Sigmoid colon (tissue), 7 donors: ENCODE measurements around the gene TMCO2. TPM values are rescaled to one million over a fixed set of nuclear protein-coding genes. Genes with fewer than 3 reads are reported as not detected.

Experiments used
- DNase-seq: peaks from one replicate; pipeline ENCODE4 v3.0.0-alpha.2; 2019
- H3K27ac ChIP-seq, 4 donors: fragments of 200-600 bp; sonication (generic); one replicate each; pipeline ENCODE4 v1.5.1; 2016 to 2019; ENCODE audit warnings: mild to moderate bottlenecking in 1 of 4
- H3K27me3 ChIP-seq, 3 donors: fragments of 200-600 bp; sonication (generic); one replicate each; pipeline ENCODE4 v1.5.1; 2019; ENCODE audit warnings: mild to moderate bottlenecking in 1 of 3
- H3K36me3 ChIP-seq, 4 donors: fragments of 200-600 bp; sonication (generic); one replicate each; pipeline ENCODE4 v1.5.1; 2016 to 2019
- H3K4me1 ChIP-seq, 4 donors: fragments of 200-600 bp; sonication (generic); one replicate each; pipeline ENCODE4 v1.5.1; 2017 to 2019
- H3K4me3 ChIP-seq, 4 donors: fragments of 200-600 bp; sonication (generic); one replicate each; pipeline ENCODE4 v1.5.1; 2017 to 2019; ENCODE audit warnings: mild to moderate bottlenecking in 2 of 4, moderate library complexity in 1 of 4
- H3K9me3 ChIP-seq, 4 donors: fragments of 200-600 bp in 3 of 4; sonication (generic) in 3 of 4; one replicate each; pipeline versions ENCODE4 v1.5.1 to v1.6.1; 2013 to 2019
- CTCF ChIP-seq, 4 experiments: fragments of 450-650 bp in 3 of 4; fragments of 200-600 bp in 1 of 4; IDR thresholded peaks; one replicate each; pipeline ENCODE4 v1.5.1; 2016 to 2019; ENCODE audit warnings: antibody characterized with exemption in 4 of 4, mild to moderate bottlenecking in 3 of 4, moderate library complexity in 2 of 4
- EP300 ChIP-seq, 4 donors: sonication (generic); formaldehyde crosslinking; IDR thresholded peaks; one replicate each; pipeline ENCODE4 v1.6.1; 2017; ENCODE audit warnings: antibody characterized with exemption in 4 of 4
- POLR2A ChIP-seq, 2 donors: fragments of 450-650 bp; IDR thresholded peaks; one replicate each; pipeline ENCODE4 v1.6.1; 2016; ENCODE audit warnings: antibody characterized with exemption in 2 of 2, mild to moderate bottlenecking in 2 of 2, moderate library complexity in 2 of 2
- POLR2AphosphoS5 ChIP-seq, 4 donors: sonication (generic); formaldehyde crosslinking; IDR thresholded peaks; one replicate each; pipeline ENCODE4 v1.6.1; 2017; ENCODE audit warnings: antibody characterized with exemption in 4 of 4
- WGBS, 2 donors: extraction: QIAGEN DNeasy Blood & Tissue Kit; methylation state at CpG; one replicate each; pipeline ENCODE4 v1.1.7; 2013; 5-methylcytosine and 5-hydroxymethylcytosine counted together
- intact Hi-C: fragments of 100-400 bp; cut with DNase I; formaldehyde crosslinking; loops from one replicate; pipeline ENCODE4 v1.15.1; 2023
- polyA plus RNA-seq, 3 donors: library from polyadenylated mRNA; stranded (reverse); fragments of 200-250 nt; gene quantifications; one replicate each; pipeline ENCODE4 v1.2.3, GENCODE V29; 2013
- total RNA-seq, 4 donors: library from RNA; depleted of rRNA; stranded (reverse); fragments of >200 nt; gene quantifications; one replicate each; pipeline ENCODE4 v1.1.0, GENCODE V29; 2016
- donor health status: healthy with polysubstance abuse.
- donor health status: Bipolar disorder and iron deficiency.
- donor health status: healthy.

TMCO2 gene
- total and polyA plus RNA-seq, 7 donors: not detected

DNA sequence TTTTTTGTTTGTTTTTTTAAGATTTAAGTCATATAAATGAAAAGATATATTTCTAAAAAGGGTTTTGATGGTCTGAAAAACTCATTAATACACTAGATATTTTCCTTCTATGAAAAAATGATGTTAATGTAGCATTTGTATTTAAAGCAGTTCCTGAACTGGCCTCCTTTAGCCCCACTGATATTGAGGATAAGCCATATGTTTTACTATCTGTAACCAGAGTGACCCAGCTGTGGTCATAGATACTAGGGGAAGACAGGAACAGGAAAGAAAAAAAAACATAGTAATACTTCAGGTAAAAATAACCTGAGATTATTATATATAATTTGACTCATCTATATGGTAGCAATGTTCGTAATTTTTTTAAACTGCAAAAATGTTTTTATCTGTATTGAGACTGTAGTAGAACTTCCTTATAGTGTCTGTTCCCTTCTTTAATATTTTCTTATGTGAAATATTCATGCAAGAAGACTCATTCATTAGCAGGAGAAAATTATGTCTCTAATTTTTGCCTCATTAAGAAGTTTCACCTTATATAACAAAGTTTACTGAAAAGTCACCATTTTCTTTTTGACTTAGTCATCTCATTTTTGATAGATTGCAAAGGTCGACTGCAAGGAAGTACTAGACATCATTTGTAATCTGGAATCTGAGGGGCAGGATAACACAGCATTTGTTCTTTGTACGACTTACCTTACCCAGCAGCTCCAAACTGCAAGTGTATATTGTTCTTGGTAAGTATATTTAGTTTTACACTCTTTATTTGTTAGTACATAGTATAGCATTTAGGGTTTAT, 25.6 kb upstream of the TMCO2 start:
- H3K27ac ChIP-seq: no peak overlapping the region
- no peak for TF ChIP-seq POLR2AphosphoS5 (IDR thresholded peaks at IDR 0.05)
- TF ChIP-seq POLR2A (IDR thresholded peaks at IDR 0.05): no peak
- no peak for TF ChIP-seq EP300 (IDR thresholded peaks at IDR 0.05)
- TF ChIP-seq CTCF (IDR thresholded peaks at IDR 0.05): no peak
- no peaks in the 10 kb centered on the region for H3K4me1 ChIP-seq
- peaks cover 0 to 28% (median 0%) of the 10 kb centered on the region in 4 donors for H3K36me3 ChIP-seq
- DNase-seq: no peak
- intact Hi-C loops: no loop called here
- no peaks in the 10 kb centered on the region for H3K9me3 ChIP-seq
- no peak overlapping the region for H3K4me3 ChIP-seq
- WGBS, 2 donors: 83 to 84% methylated on average over 3 of the region's 3 CpGs
- H3K27me3 ChIP-seq: no peaks in the 10 kb centered on the region

DNA sequence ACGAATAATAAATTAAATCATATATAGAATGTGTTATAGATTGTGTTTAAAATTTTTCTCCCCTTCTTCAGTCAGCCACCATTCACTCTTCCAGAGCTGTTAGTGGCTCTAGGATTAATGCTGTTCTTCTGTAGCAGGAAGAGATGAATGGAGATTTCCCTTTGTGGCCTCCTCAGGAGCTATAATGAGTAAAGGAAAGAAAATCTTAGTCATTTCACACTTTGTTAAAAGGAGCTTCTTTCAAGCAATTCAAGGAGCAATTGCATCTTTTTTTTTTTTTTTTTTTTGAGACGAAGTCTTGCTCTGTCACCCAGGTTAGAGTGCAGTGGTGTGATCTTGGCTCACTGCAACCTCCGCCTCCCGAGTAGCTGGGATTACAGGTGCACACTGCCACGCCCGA, 23.7 kb upstream of the TMCO2 start:
- no peak for DNase-seq
- intact Hi-C loops: no loop called here
- H3K27me3 ChIP-seq: no peaks in the 10 kb centered on the region
- no peak overlapping the region for H3K27ac ChIP-seq
- no peaks in the 10 kb centered on the region for H3K9me3 ChIP-seq
- H3K4me3 ChIP-seq: no peak overlapping the region
- WGBS, 2 donors: 86 to 87% methylated on average over 6 of the region's 6 CpGs
- TF ChIP-seq EP300 (IDR thresholded peaks at IDR 0.05): no peak
- no peak for TF ChIP-seq CTCF (IDR thresholded peaks at IDR 0.05)
- TF ChIP-seq POLR2A (IDR thresholded peaks at IDR 0.05): no peak
- TF ChIP-seq POLR2AphosphoS5 (IDR thresholded peaks at IDR 0.05): no peak
- H3K36me3 ChIP-seq: peaks cover 0 to 23% (median 0%) of the 10 kb centered on the region in 4 donors
- no peaks in the 10 kb centered on the region for H3K4me1 ChIP-seq

DNA sequence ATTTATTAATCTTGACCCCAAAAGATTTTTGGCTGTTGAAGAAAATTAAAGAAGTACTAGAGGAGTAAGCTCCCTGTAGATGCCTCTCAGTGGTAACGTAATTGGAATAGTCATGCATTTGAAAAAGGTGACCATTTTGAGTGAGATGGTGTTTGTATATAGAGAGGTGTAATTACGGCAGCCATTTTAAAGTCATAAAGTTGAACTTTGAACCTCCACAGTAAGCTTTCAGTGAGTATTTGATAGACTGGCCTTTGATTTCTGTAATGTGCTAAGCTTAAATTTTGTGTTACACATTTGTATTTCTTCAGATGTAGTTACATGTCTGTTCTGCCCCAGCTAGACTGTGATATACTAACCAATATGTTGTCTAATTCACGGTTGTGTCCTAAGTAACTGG, 21.5 kb upstream of the TMCO2 start:
- peaks cover 0 to 23% (median 0%) of the 10 kb centered on the region in 4 donors for H3K36me3 ChIP-seq
- no peaks in the 10 kb centered on the region for H3K9me3 ChIP-seq
- no peaks in the 10 kb centered on the region for H3K4me1 ChIP-seq
- TF ChIP-seq EP300 (IDR thresholded peaks at IDR 0.05) (no peak), POLR2AphosphoS5 (IDR thresholded peaks at IDR 0.05) (no peak)
- 21 to 64% methylated on average over 3 of the region's 3 CpGs for WGBS, 2 donors
- H3K4me3 ChIP-seq: no peak overlapping the region
- DNase-seq: no peak
- no peaks in the 10 kb centered on the region for H3K27me3 ChIP-seq
- intact Hi-C loops: no loop called here
- H3K27ac ChIP-seq: no peak overlapping the region

GRCh38 chr1:40232444-40232843, 15.3 kb upstream of the TMCO2 start:
- H3K4me1 ChIP-seq: no peaks in the 10 kb centered on the region
- no peak overlapping the region for H3K27ac ChIP-seq
- TF ChIP-seq EP300 (IDR thresholded peaks at IDR 0.05): no peak
- TF ChIP-seq POLR2AphosphoS5 (IDR thresholded peaks at IDR 0.05): no peak
- TF ChIP-seq CTCF (IDR thresholded peaks at IDR 0.05): no peak
- TF ChIP-seq POLR2A (IDR thresholded peaks at IDR 0.05): no peak
- H3K27me3 ChIP-seq: no peaks in the 10 kb centered on the region
- H3K4me3 ChIP-seq: no peak overlapping the region
- intact Hi-C loops: no loop called here
- H3K36me3 ChIP-seq: peaks cover 0 to 62% (median 28%) of the 10 kb centered on the region in 4 donors
- DNase-seq: no peak
- 69 to 90% methylated on average over 4 of the region's 4 CpGs for WGBS, 2 donors
- no peaks in the 10 kb centered on the region for H3K9me3 ChIP-seq

- intact Hi-C loops: no loop called here
- 99 to 100% methylated on average over 1 of the region's 1 CpG for WGBS, 2 donors
- Histone ChIP-seq H3K4me3 (no peak overlapping the region), H3K9me3 (no peaks in the 10 kb centered on the region), H3K4me1 (no peaks in the 10 kb centered on the region), H3K36me3 (peaks cover 0 to 50% (median 22%) of the 10 kb centered on the region in 4 donors), H3K27ac (no peak overlapping the region), H3K27me3 (no peaks in the 10 kb centered on the region)
- no peak for TF ChIP-seq CTCF (IDR thresholded peaks at IDR 0.05)
- TF ChIP-seq EP300 (IDR thresholded peaks at IDR 0.05): no peak
- no peak for TF ChIP-seq POLR2AphosphoS5 (IDR thresholded peaks at IDR 0.05)
- no peak for TF ChIP-seq POLR2A (IDR thresholded peaks at IDR 0.05)
- no peak for DNase-seq
Measured at GRCh38 chr1:40239626-40240025, 8.1 kb upstream of the TMCO2 start.
